KMS-11 (cell line): ENCODE measurements around the gene ATP13A5.

Experiments used
- H2AFZ ChIP-seq: fragments of 200-600 bp; sonication (generic); 2 replicates; pipeline ENCODE4 v1.6.1; 2016; ENCODE audit warnings: antibody characterized with exemption, mixed run types, low read depth
- H3K27ac ChIP-seq: fragments of 200-600 bp; sonication (generic); 2 replicates; pipeline ENCODE4 v1.6.1; 2016; ENCODE audit warnings: mild to moderate bottlenecking, mixed run types
- H3K27me3 ChIP-seq: fragments of 200-600 bp; sonication (generic); 2 replicates; pipeline ENCODE4 v1.6.1; 2017; ENCODE audit warnings: mild to moderate bottlenecking, low read depth, mixed run types, moderate library complexity; ENCODE audit not compliant: insufficient read depth
- H3K36me3 ChIP-seq: fragments of 200-600 bp; sonication (generic); 2 replicates; pipeline ENCODE4 v1.6.1; 2017; ENCODE audit warnings: mild to moderate bottlenecking, mixed run types; ENCODE audit not compliant: insufficient read depth
- H3K4me1 ChIP-seq: fragments of 200-600 bp; sonication (generic); 2 replicates; pipeline ENCODE4 v1.6.1; 2016; ENCODE audit warnings: mild to moderate bottlenecking, low read depth, mixed run types; ENCODE audit not compliant: poor library complexity, severe bottlenecking
- H3K4me2 ChIP-seq: fragments of 200-600 bp; sonication (generic); 2 replicates; pipeline ENCODE4 v1.7.0; 2016; ENCODE audit warnings: mild to moderate bottlenecking, mixed run types
- H3K4me3 ChIP-seq: fragments of 200-600 bp; sonication (generic); IDR thresholded peaks from 2 replicates; pipeline ENCODE4 v1.6.1; 2017; ENCODE audit warnings: low read depth, low read length, mixed read lengths; ENCODE audit not compliant: insufficient read depth
- H3K79me2 ChIP-seq: fragments of 200-600 bp; sonication (generic); 2 replicates; pipeline ENCODE4 v1.6.1; 2016; ENCODE audit warnings: low read depth, mixed run types; ENCODE audit not compliant: insufficient read depth
- H3K9ac ChIP-seq: fragments of 200-600 bp; sonication (generic); 2 replicates; pipeline ENCODE4 v1.6.1; 2016; ENCODE audit warnings: mild to moderate bottlenecking, mixed run types
- H4K20me1 ChIP-seq: fragments of 200-600 bp; sonication (generic); 2 replicates; pipeline ENCODE4 v1.6.1; 2016; ENCODE audit warnings: mild to moderate bottlenecking, mixed run types; ENCODE audit not compliant: insufficient read depth
- CTCF ChIP-seq: fragments of 200-600 bp; sonication (generic); conservative IDR thresholded peaks from 2 replicates; pipeline ENCODE4 v1.6.1; 2017; ENCODE audit warnings: low read depth, mild to moderate bottlenecking, antibody characterized with exemption, low read length, moderate library complexity, mixed read lengths

The ATP13A5 gene

GRCh38 chr3:193346259-193346658 lies 32.3 kb downstream of the ATP13A5 start:
- Histone ChIP-seq H3K4me1 (no peaks in the 10 kb centered on the region), H3K79me2 (no peaks in the 10 kb centered on the region), H3K27me3 (no peaks in the 10 kb centered on the region), H3K27ac (no peak overlapping the region), H3K9ac (no peak overlapping the region), H3K4me3 (no peak overlapping the region), H3K36me3 (no peaks in the 10 kb centered on the region), H4K20me1 (no peaks in the 10 kb centered on the region), H3K4me2 (no peak overlapping the region), H2AFZ (no peak overlapping the region)
- TF ChIP-seq CTCF, result no peak

DNA sequence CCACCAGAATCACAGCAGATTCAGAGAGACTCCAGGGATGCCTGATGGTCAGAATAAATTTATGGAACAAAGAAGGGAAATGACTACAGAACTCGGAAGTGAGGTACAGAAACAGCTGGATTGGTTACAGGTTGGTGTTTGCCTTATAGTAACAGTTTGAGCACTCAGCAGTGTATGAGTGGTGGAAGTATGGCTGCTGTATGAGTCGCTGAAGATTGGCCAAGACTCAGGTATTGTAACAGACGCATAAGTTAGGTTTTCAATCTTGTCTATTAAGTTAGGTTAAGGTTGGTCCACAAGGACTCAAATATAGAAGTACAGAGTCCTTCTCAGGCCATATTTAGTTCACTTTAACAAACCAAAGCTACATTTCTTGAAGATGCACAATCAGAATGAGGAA lies 33.1 kb downstream of the ATP13A5 start:
- H3K27me3 ChIP-seq, result no peaks in the 10 kb centered on the region
- H3K79me2 ChIP-seq, result no peaks in the 10 kb centered on the region
- H3K9ac ChIP-seq, result no peak overlapping the region
- H3K36me3 ChIP-seq, result no peaks in the 10 kb centered on the region
- H2AFZ ChIP-seq, result no peak overlapping the region
- H4K20me1 ChIP-seq, result no peaks in the 10 kb centered on the region
- no peaks in the 10 kb centered on the region for H3K4me1 ChIP-seq
- no peak overlapping the region for H3K27ac ChIP-seq
- no peak overlapping the region for H3K4me3 ChIP-seq
- H3K4me2 ChIP-seq, result no peak overlapping the region
- TF ChIP-seq CTCF, result no peak

DNA sequence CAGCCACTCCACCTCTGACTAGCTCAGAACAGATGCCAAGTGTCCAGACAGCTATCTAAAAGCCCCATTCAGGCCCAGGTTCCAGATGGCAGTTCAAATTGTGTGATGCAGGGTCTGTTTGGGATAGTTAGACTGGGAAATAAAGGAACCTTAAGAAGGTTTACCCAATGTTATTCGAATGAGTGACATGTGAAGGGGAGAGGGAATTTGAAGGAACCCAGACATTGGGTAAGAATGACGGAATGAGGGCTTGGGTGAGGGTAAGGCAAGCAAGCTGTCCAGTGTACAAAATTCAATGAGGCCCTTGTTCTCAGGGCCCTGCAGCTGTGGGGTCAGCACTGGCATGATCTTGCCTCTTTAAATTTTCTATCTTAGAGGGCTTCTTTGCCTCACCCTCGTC lies 34.1 kb downstream of the ATP13A5 start:
- Histone ChIP-seq H3K4me1 (no peaks in the 10 kb centered on the region), H3K4me3 (no peak overlapping the region), H3K9ac (no peak overlapping the region), H3K27me3 (no peaks in the 10 kb centered on the region), H3K4me2 (no peak overlapping the region), H2AFZ (no peak overlapping the region), H4K20me1 (no peaks in the 10 kb centered on the region), H3K27ac (no peak overlapping the region), H3K36me3 (no peaks in the 10 kb centered on the region), H3K79me2 (no peaks in the 10 kb centered on the region)
- TF ChIP-seq CTCF, result no peak

GRCh38 chr3:193343726-193344222 lies 34.8 kb downstream of the ATP13A5 start:
- Histone ChIP-seq H3K4me1 (no peaks in the 10 kb centered on the region), H3K27me3 (no peaks in the 10 kb centered on the region), H3K4me3 (no peak overlapping the region), H3K79me2 (no peaks in the 10 kb centered on the region), H3K4me2 (no peak overlapping the region), H3K36me3 (no peaks in the 10 kb centered on the region), H3K27ac (no peak overlapping the region), H4K20me1 (no peaks in the 10 kb centered on the region), H3K9ac (no peak overlapping the region), H2AFZ (no peak overlapping the region)
- no peak for TF ChIP-seq CTCF
